Testis (tissue), 2 donors: ENCODE measurements around the gene TMEM178B.

Experiments used
- POLR2A ChIP-seq: fragments of 450-650 bp; IDR thresholded peaks from one replicate; pipeline ENCODE4 v1.6.1; 2017; ENCODE audit warnings: antibody characterized with exemption, mild to moderate bottlenecking, moderate library complexity
- TF ChIP-seq, protein P1 (sequence below), 3 experiments: fragments of 450-650 bp in 2 of 3; fragments of 200-600 bp in 1 of 3; sonication (generic) in 1 of 3; IDR thresholded peaks; one replicate each; pipeline ENCODE4 v1.5.1; 2016 to 2019; ENCODE audit warnings: antibody characterized with exemption in 3 of 3, mild to moderate bottlenecking in 2 of 3, moderate library complexity in 1 of 3

- TF ChIP-seq, protein P1, sequence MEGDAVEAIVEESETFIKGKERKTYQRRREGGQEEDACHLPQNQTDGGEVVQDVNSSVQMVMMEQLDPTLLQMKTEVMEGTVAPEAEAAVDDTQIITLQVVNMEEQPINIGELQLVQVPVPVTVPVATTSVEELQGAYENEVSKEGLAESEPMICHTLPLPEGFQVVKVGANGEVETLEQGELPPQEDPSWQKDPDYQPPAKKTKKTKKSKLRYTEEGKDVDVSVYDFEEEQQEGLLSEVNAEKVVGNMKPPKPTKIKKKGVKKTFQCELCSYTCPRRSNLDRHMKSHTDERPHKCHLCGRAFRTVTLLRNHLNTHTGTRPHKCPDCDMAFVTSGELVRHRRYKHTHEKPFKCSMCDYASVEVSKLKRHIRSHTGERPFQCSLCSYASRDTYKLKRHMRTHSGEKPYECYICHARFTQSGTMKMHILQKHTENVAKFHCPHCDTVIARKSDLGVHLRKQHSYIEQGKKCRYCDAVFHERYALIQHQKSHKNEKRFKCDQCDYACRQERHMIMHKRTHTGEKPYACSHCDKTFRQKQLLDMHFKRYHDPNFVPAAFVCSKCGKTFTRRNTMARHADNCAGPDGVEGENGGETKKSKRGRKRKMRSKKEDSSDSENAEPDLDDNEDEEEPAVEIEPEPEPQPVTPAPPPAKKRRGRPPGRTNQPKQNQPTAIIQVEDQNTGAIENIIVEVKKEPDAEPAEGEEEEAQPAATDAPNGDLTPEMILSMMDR (IDR thresholded peaks at IDR 0.05), result no peak
- no peak for TF ChIP-seq POLR2A
Measured at GRCh38 chr7:141484907-141485306, 411.0 kb downstream of the TMEM178B start.
